HCT116 (cell line): ENCODE data around the gene FLVCR2. TPM values are rescaled to one million over a fixed set of nuclear protein-coding genes. Genes with fewer than 3 reads are reported as not detected.

Experiments used
- ATAC-seq: fragments of 200-7000 bp; cut with Tn5 transposase; 2 replicates; pipeline ENCODE4 v1.9.1; 2020; ENCODE audit warnings: mild to moderate bottlenecking, moderate library complexity
- BruUV-seq: library from RNA; stranded (reverse); fragments of 400-500 nt; replicated peaks from 2 replicates; lab custom pipeline; 2021; lab: Mats Ljungman, UMichigan
- CTCF ChIA-PET: fragments of 300-600 bp; sonication (Branson Sonifier 250); formaldehyde crosslinking; loops from one replicate; lab custom pipeline; 2021; ENCODE audit warnings: antibody characterized with exemption; lab: Charles Lee
- POLR2A ChIA-PET: fragments of 300-600, 350-600 bp; sonication (Branson Sonifier 250); formaldehyde crosslinking; loops from one replicate; lab custom pipeline; 2021; ENCODE audit warnings: antibody characterized with exemption; lab: Charles Lee
- RAD21 ChIA-PET, 2 experiments: fragments of 300-600 bp; sonication (Branson Sonifier 250); formaldehyde crosslinking; loops; one replicate each; lab custom pipeline; 2023; ENCODE audit warnings: low total read pairs in 2 of 2; ENCODE audit not compliant: uncharacterized antibody in 2 of 2, unreplicated experiment in 2 of 2, low non-redundant PET in 1 of 2; lab: Charles Lee
- DNase-seq: peaks from one replicate; pipeline ENCODE4 v3.0.0-alpha.2; 2010; ENCODE audit warnings: low read depth, low spot score
- H2AFZ ChIP-seq: fragments of 200-600 bp; shearing (Covaris generic), sonication (generic); 2 replicates; pipeline ENCODE4 v1.6.1; 2017; ENCODE audit warnings: low read depth, mixed run types, mixed read lengths, antibody characterized with exemption, low read length; ENCODE audit not compliant: poor library complexity, severe bottlenecking
- H3K27ac ChIP-seq: 2 replicates; pipeline ENCODE4 v1.5.1; 2012; ENCODE audit warnings: low read depth, low read length
- H3K27me3 ChIP-seq: fragments of 200-600 bp; sonication (generic); 2 replicates; pipeline ENCODE4 v1.6.1; 2016; ENCODE audit warnings: mixed run types, low read length, mixed read lengths; ENCODE audit not compliant: insufficient read depth
- H3K36me3 ChIP-seq, 2 experiments: fragments of 200-500 bp in 1 of 2; fragments of 200-600 bp in 1 of 2; sonication (Bioruptor generic) in 1 of 2; sonication (generic) in 1 of 2; 2 replicates each; pipeline versions ENCODE4 v1.5.1 to v1.6.1; 2014 to 2016; ENCODE audit warnings: low read length in 2 of 2, inconsistent platforms in 1 of 2, mixed read lengths in 1 of 2, mixed run types in 1 of 2; ENCODE audit not compliant: insufficient read depth in 2 of 2, control insufficient read depth in 1 of 2
- H3K4me1 ChIP-seq, 2 experiments: fragments of 200-600 bp in 1 of 2; sonication (generic) in 1 of 2; 2 replicates each; pipeline versions ENCODE4 v1.5.1 to v1.6.1; 2012 to 2017; ENCODE audit warnings: low read length in 2 of 2, inconsistent platforms in 1 of 2, mild to moderate bottlenecking in 1 of 2, mixed read lengths in 1 of 2, mixed run types in 1 of 2, moderate library complexity in 1 of 2; ENCODE audit not compliant: insufficient read depth in 2 of 2, control insufficient read depth in 1 of 2
- H3K4me2 ChIP-seq: fragments of 200-600 bp; sonication (generic); 2 replicates; pipeline ENCODE4 v1.6.1; 2017; ENCODE audit warnings: mixed run types, low read length, mixed read lengths
- H3K4me3 ChIP-seq, 2 experiments: fragments of 200-600 bp in 1 of 2; sonication (generic) in 1 of 2; replicated peaks in 1 of 2; 2 replicates each; pipeline ENCODE4 v1.5.1; 2011 to 2016; ENCODE audit warnings: low read length in 2 of 2, control low read depth in 1 of 2, low read depth in 1 of 2, mild to moderate bottlenecking in 1 of 2, mixed read lengths in 1 of 2, mixed run types in 1 of 2
- H3K79me2 ChIP-seq: fragments of 200-600 bp; sonication (generic); 2 replicates; pipeline ENCODE4 v1.6.1; 2017; ENCODE audit warnings: mild to moderate bottlenecking, mixed run types, low read length, moderate library complexity, mixed read lengths; ENCODE audit not compliant: insufficient read depth
- H3K9ac ChIP-seq: fragments of 200-600 bp; sonication (generic); 2 replicates; pipeline ENCODE4 v1.6.1; 2016; ENCODE audit warnings: low read length, mixed read lengths
- H3K9me2 ChIP-seq: fragments of 200-600 bp; sonication (generic), shearing (Covaris generic); 2 replicates; pipeline ENCODE4 v1.6.1; 2017; ENCODE audit warnings: mixed run types, mild to moderate bottlenecking, moderate library complexity; ENCODE audit not compliant: insufficient read depth
- H3K9me3 ChIP-seq, 2 experiments: fragments of 200-500 bp in 1 of 2; fragments of 200-600 bp in 1 of 2; sonication (Bioruptor generic) in 1 of 2; sonication (generic) in 1 of 2; 2 replicates each; pipeline ENCODE4 v1.6.1; 2014 to 2017; ENCODE audit warnings: low read length in 2 of 2, mixed read lengths in 2 of 2, inconsistent platforms in 1 of 2, low read depth in 1 of 2, mild to moderate bottlenecking in 1 of 2, mixed run types in 1 of 2, moderate library complexity in 1 of 2; ENCODE audit not compliant: control insufficient read depth in 1 of 2, insufficient read depth in 1 of 2
- H4K20me1 ChIP-seq: fragments of 200-600 bp; sonication (generic), shearing (Covaris generic); 2 replicates; pipeline ENCODE4 v1.6.1; 2017; ENCODE audit warnings: mixed run types, mild to moderate bottlenecking, moderate library complexity; ENCODE audit not compliant: insufficient read depth
- CBX3 ChIP-seq: IDR thresholded peaks from 2 replicates; pipeline ENCODE4 v1.6.1; 2012; ENCODE audit warnings: low read depth
- EZH2 ChIP-seq: fragments of 200-600 bp; sonication (generic); IDR thresholded peaks from 2 replicates; pipeline ENCODE4 v1.6.1; 2017; ENCODE audit warnings: antibody characterized with exemption, mixed run types
- EZH2phosphoT487 ChIP-seq: fragments of 200-600 bp; IDR thresholded peaks from 2 replicates; pipeline ENCODE4 v1.6.1; 2018; ENCODE audit warnings: antibody characterized with exemption, borderline replicate concordance
- JUND ChIP-seq: IDR thresholded peaks from 2 replicates; pipeline ENCODE4 v1.6.1; 2012
- RAD21 ChIP-seq: IDR thresholded peaks from 2 replicates; pipeline ENCODE4 v1.6.1; 2012; ENCODE audit warnings: low read depth, mild to moderate bottlenecking
- SIN3A ChIP-seq: IDR thresholded peaks from 2 replicates; pipeline ENCODE4 v1.6.1; 2012; ENCODE audit warnings: low read depth
- SP1 ChIP-seq: IDR thresholded peaks from 2 replicates; pipeline ENCODE4 v1.6.1; 2012; ENCODE audit warnings: low read depth
- SRF ChIP-seq: IDR thresholded peaks from 2 replicates; pipeline ENCODE4 v1.6.1; 2012; ENCODE audit warnings: low read depth
- TCF7L2 ChIP-seq: IDR thresholded peaks from 2 replicates; pipeline ENCODE4 v1.7.0; 2011; ENCODE audit warnings: borderline replicate concordance, inconsistent platforms; ENCODE audit not compliant: insufficient read depth, insufficient read length; ENCODE audit errors: extremely low read depth
- YY1 ChIP-seq: IDR thresholded peaks from 2 replicates; pipeline ENCODE4 v1.6.1; 2011; ENCODE audit warnings: low read length, low read depth, moderate library complexity, mild to moderate bottlenecking; ENCODE audit not compliant: insufficient replicate concordance; ENCODE audit errors: extremely low read depth
- ZBTB33 ChIP-seq: IDR thresholded peaks from 2 replicates; pipeline ENCODE4 v1.6.1; 2011; ENCODE audit warnings: mild to moderate bottlenecking, low read length, moderate library complexity; ENCODE audit not compliant: insufficient replicate concordance; ENCODE audit errors: extremely low read depth
- ZNF274 ChIP-seq: fragments of 200-500 bp; sonication (Bioruptor generic); IDR thresholded peaks from 2 replicates; pipeline ENCODE4 v1.6.1; 2014; ENCODE audit warnings: mild to moderate bottlenecking, low read depth, low read length, inconsistent platforms
- intact Hi-C: fragments of 100-400 bp; cut with micrococcal nuclease; formaldehyde crosslinking; loops from 2 replicates; pipeline ENCODE4 v1.10.0; 2022
- total RNA-seq: library from RNA; stranded (reverse); gene quantifications from one replicate; pipeline ENCODE4 v1.2.1, GENCODE V29; 2021; ENCODE audit not compliant: unreplicated experiment
- TF ChIP-seq, protein P1 (sequence below): IDR thresholded peaks from 2 replicates; pipeline ENCODE4 v1.6.1; 2012; ENCODE audit warnings: low read depth

Gene FLVCR2
- total RNA-seq, 1 experiment from 2014 or later, result 0.84 TPM

GRCh38 chr14:75607842-75608640 lies 29.6 kb downstream of the FLVCR2 start:
- DNase-seq (no peak), ATAC-seq (no peak)
- H2AFZ ChIP-seq, result no peak overlapping the region
- ChIA-PET CTCF (no interaction called here), POLR2A (no interaction called here), RAD21 (no interaction called here)
- no peaks in the 10 kb centered on the region; a peak in 1 of 4 replicates for H3K9me3 ChIP-seq
- H3K4me2 ChIP-seq, result no peak overlapping the region
- H3K27ac ChIP-seq, result no peak overlapping the region
- no peaks in the 10 kb centered on the region for H4K20me1 ChIP-seq
- no peak overlapping the region for H3K9ac ChIP-seq
- peak; percentile 54 for TF ChIP-seq ZNF274
- TF ChIP-seq SRF, result no peak
- no peaks in the 10 kb centered on the region for H3K27me3 ChIP-seq
- H3K4me1 ChIP-seq, result peaks cover 0 to 3% of the 10 kb centered on the region in 2 experiments; a peak in 1 of 4 replicates
- H3K9me2 ChIP-seq, result no peaks in the 10 kb centered on the region
- no TSS peak for BruUV-seq
- no peak overlapping the region for H3K4me3 ChIP-seq
- H3K79me2 ChIP-seq, result no peaks in the 10 kb centered on the region
- H3K36me3 ChIP-seq, result no peaks in the 10 kb centered on the region
- intact Hi-C loops, result no loop called here

DNA sequence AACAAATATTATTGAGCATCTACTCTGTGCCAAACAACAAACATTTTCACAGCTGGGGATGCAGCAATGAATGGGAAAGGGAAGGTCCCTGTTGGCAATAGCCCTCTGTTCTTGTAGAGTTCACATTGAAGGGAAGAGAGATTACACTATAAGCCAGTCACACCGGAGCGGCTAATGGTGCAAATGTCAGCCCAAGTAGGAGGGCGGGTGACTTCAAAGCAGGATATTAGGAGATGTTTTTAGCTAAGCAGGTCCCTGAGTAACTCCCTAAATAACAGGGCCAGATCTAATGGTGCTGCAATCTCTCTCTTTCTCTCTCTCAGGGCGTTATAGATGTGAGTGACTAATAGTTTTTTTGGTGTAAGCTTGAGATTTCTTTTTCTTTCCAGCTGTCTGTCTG lies 30.7 kb downstream of the FLVCR2 start:
- Histone ChIP-seq H3K79me2 (no peaks in the 10 kb centered on the region), H3K9me3 (no peaks in the 10 kb centered on the region; a peak in 1 of 4 replicates), H3K4me1 (peaks cover 0 to 3% of the 10 kb centered on the region in 2 experiments; a peak in 1 of 4 replicates), H3K27ac (no peak overlapping the region), H3K4me2 (no peak overlapping the region), H3K27me3 (no peaks in the 10 kb centered on the region), H3K36me3 (no peaks in the 10 kb centered on the region), H2AFZ (no peak overlapping the region), H3K4me3 (no peak overlapping the region), H3K9ac (no peak overlapping the region), H3K9me2 (no peaks in the 10 kb centered on the region), H4K20me1 (no peaks in the 10 kb centered on the region)
- DNase-seq, result no peak
- ChIA-PET POLR2A (no interaction called here), RAD21 (no interaction called here), CTCF (no interaction called here)
- TF ChIP-seq TCF7L2 (no peak), EZH2 (no peak), SIN3A (no peak), SP1 (no peak), ZBTB33 (no peak), SRF (no peak), EZH2phosphoT487 (no peak), ZNF274 (no peak), RAD21 (no peak), JUND (no peak), YY1 (no peak), CBX3 (no peak)
- TF ChIP-seq, protein P1, sequence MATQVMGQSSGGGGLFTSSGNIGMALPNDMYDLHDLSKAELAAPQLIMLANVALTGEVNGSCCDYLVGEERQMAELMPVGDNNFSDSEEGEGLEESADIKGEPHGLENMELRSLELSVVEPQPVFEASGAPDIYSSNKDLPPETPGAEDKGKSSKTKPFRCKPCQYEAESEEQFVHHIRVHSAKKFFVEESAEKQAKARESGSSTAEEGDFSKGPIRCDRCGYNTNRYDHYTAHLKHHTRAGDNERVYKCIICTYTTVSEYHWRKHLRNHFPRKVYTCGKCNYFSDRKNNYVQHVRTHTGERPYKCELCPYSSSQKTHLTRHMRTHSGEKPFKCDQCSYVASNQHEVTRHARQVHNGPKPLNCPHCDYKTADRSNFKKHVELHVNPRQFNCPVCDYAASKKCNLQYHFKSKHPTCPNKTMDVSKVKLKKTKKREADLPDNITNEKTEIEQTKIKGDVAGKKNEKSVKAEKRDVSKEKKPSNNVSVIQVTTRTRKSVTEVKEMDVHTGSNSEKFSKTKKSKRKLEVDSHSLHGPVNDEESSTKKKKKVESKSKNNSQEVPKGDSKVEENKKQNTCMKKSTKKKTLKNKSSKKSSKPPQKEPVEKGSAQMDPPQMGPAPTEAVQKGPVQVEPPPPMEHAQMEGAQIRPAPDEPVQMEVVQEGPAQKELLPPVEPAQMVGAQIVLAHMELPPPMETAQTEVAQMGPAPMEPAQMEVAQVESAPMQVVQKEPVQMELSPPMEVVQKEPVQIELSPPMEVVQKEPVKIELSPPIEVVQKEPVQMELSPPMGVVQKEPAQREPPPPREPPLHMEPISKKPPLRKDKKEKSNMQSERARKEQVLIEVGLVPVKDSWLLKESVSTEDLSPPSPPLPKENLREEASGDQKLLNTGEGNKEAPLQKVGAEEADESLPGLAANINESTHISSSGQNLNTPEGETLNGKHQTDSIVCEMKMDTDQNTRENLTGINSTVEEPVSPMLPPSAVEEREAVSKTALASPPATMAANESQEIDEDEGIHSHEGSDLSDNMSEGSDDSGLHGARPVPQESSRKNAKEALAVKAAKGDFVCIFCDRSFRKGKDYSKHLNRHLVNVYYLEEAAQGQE, result no peak
- BruUV-seq, result no TSS peak
- intact Hi-C loops, result no loop called here
- ATAC-seq, result no peak
